ENCODE results near the gene CCM2. TPM values are rescaled to one million over a fixed set of nuclear protein-coding genes. Genes with fewer than 3 reads are reported as not detected.

CCM2 gene
- total and polyA plus RNA-seq, 7 donors, result 33.3 to 110 (median 49.9) TPM

- ATAC-seq (no peak), DNase-seq (no peak)
- Histone ChIP-seq H3K27me3 (ENCODE audit: insufficient read depth in 3 of 3, low read length in 2 of 3) (no peaks in the 10 kb centered on the region), H3K27ac (no peak overlapping the region), H3K36me3 (ENCODE audit: insufficient read depth in 1 of 2, low read depth in 1 of 2) (no peaks in the 10 kb centered on the region), H3K4me1 (no peaks in the 10 kb centered on the region), H3K4me3 (no peak overlapping the region), H3K9me3 (no peaks in the 10 kb centered on the region)
- WGBS, 3 donors, result 87 to 92% (median 87%) methylated on average over 1 of the region's 1 CpG
- intact Hi-C loops (cut with DNase I), result no loop called here
- no peak for TF ChIP-seq CTCF (IDR thresholded peaks at IDR 0.05)
These were observed 116.0 kb downstream of the CCM2 start for GRCh38 chr7:45116048-45116447.

- Histone ChIP-seq H3K9me3 (no peaks in the 10 kb centered on the region), H3K27ac (no peak overlapping the region), H3K27me3 (ENCODE audit: insufficient read depth in 3 of 3, low read length in 2 of 3) (no peaks in the 10 kb centered on the region), H3K4me1 (no peaks in the 10 kb centered on the region), H3K36me3 (ENCODE audit: insufficient read depth in 1 of 2, low read depth in 1 of 2) (no peaks in the 10 kb centered on the region), H3K4me3 (no peak overlapping the region)
- 62 to 79% (median 68%) methylated on average over 4 of the region's 4 CpGs for WGBS, 3 donors
- intact Hi-C loops (cut with DNase I), result no loop called here
- DNase-seq (no peak), ATAC-seq (no peak)
- no peak for TF ChIP-seq CTCF (IDR thresholded peaks at IDR 0.05)
These were observed 117.6 kb downstream of the CCM2 start for GRCh38 chr7:45117582-45117981.

- Histone ChIP-seq H3K4me3 (no peak overlapping the region), H3K9me3 (no peaks in the 10 kb centered on the region), H3K27me3 (ENCODE audit: insufficient read depth in 3 of 3, low read length in 2 of 3) (no peaks in the 10 kb centered on the region), H3K4me1 (no peaks in the 10 kb centered on the region), H3K27ac (no peak overlapping the region), H3K36me3 (ENCODE audit: insufficient read depth in 1 of 2, low read depth in 1 of 2) (no peaks in the 10 kb centered on the region)
- no peak for DNase-seq
- no peak for ATAC-seq
- intact Hi-C loops (cut with DNase I), result no loop called here
- WGBS, 3 donors, result 85 to 91% (median 88%) methylated on average over 4 of the region's 4 CpGs
- no peak for TF ChIP-seq CTCF (IDR thresholded peaks at IDR 0.05)
These were observed 118.3 kb downstream of the CCM2 start for GRCh38 chr7:45118292-45118691.

- no peak for DNase-seq
- 90 to 94% (median 93%) methylated on average over 3 of the region's 3 CpGs for WGBS, 3 donors
- intact Hi-C loops (cut with DNase I), result no loop called here
- Histone ChIP-seq H3K4me3 (no peak overlapping the region), H3K36me3 (ENCODE audit: insufficient read depth in 1 of 2, low read depth in 1 of 2) (no peaks in the 10 kb centered on the region), H3K9me3 (no peaks in the 10 kb centered on the region), H3K27ac (no peak overlapping the region), H3K4me1 (no peaks in the 10 kb centered on the region), H3K27me3 (ENCODE audit: insufficient read depth in 3 of 3, low read length in 2 of 3) (no peaks in the 10 kb centered on the region)
- no peak for TF ChIP-seq CTCF (IDR thresholded peaks at IDR 0.05)
- no peak for ATAC-seq
These were observed 118.9 kb downstream of the CCM2 start for GRCh38 chr7:45118889-45119331.

GRCh38 chr7:45119550-45119949 is 119.5 kb downstream of the CCM2 start:
- Histone ChIP-seq H3K27ac (no peak overlapping the region), H3K4me3 (no peak overlapping the region), H3K36me3 (ENCODE audit: insufficient read depth in 1 of 2, low read depth in 1 of 2) (no peaks in the 10 kb centered on the region), H3K4me1 (no peaks in the 10 kb centered on the region), H3K9me3 (no peaks in the 10 kb centered on the region), H3K27me3 (ENCODE audit: insufficient read depth in 3 of 3, low read length in 2 of 3) (no peaks in the 10 kb centered on the region)
- WGBS, 3 donors, result 81 to 82% (median 82%) methylated on average over 3 of the region's 3 CpGs
- ATAC-seq, result no peak
- intact Hi-C loops (cut with DNase I), result no loop called here
- no peak for TF ChIP-seq CTCF (IDR thresholded peaks at IDR 0.05)
- no peak for DNase-seq
